ENCODE results near the gene OPN4. TPM values are rescaled to one million over a fixed set of nuclear protein-coding genes. Genes with fewer than 3 reads are reported as not detected.

The OPN4 gene
- total RNA-seq, 2 donors from 2014 or later, result 0.19 to 0.31 TPM

DNA sequence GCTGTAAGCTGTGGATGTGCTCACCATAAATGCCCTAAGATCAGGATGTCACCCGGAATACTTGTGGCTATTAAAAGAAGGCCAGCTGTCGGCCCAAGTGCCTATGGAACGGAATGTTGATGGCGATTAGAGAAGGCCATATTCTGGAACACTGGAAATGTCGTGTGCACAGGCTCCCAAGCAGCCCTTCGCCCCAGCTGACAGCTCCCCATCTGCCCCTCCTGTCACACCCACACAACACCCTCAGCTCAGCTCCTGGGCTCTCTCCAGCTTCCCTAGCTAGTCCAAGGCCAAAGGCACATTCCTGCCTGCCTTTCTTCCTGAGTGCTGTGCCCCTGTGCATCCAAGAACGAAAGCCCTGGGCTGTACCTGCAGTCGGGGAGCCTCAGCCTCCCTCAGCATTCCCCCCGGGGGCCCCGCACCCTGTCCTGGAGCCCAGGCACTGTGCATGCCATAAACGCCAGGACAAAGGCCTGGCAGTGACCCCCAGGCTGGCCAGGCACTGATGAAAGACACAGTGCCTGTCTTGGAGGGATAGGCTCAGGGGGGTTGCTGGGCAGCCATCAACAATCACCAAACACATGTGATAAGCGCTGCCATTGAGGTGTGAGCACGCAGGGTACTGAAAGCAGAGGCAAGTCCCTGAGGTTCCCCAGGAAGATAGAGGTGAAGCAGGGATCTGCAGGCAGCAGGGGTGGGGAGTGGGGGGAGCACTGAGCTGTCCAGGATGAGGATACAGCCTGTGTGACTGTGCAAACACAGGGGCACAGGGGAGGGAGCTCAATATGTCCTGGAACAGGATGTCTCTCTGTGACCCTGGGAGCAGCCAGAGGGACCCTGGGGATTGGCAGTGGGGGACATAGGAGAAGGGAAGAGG is 10.2 kb downstream of the OPN4 start:
- peak; percentile 75 for DNase-seq (ENCODE audit: low spot score)
- H3K4me1 ChIP-seq, result peaks cover 0 to 78% of the 10 kb centered on the region in 2 donors
- H3K4me3 ChIP-seq, result no peak overlapping the region
- no peak for TF ChIP-seq CTCF (IDR thresholded peaks at IDR 0.05)
- no peaks in the 10 kb centered on the region for H3K27me3 ChIP-seq
- peaks cover 11% of the 10 kb centered on the region for H3K36me3 ChIP-seq
- no peaks in the 10 kb centered on the region for H3K9me3 ChIP-seq
- peak overlapping the region; percentile 91 to 98 for H3K27ac ChIP-seq

- peaks cover 17% of the 10 kb centered on the region for H3K36me3 ChIP-seq
- peaks cover 0 to 73% of the 10 kb centered on the region in 2 donors for H3K4me1 ChIP-seq
- peak overlapping the region; percentile 91 to 98 for H3K27ac ChIP-seq
- no peak for TF ChIP-seq CTCF (IDR thresholded peaks at IDR 0.05)
- DNase-seq (ENCODE audit: low spot score), result no peak
- H3K4me3 ChIP-seq, result peak overlapping the region in 1 of 2 donors; percentile 10
- H3K27me3 ChIP-seq, result no peaks in the 10 kb centered on the region
- H3K9me3 ChIP-seq, result no peaks in the 10 kb centered on the region
Observed at GRCh38 chr10:86665218-86665607, 10.9 kb downstream of the OPN4 start.

- Histone ChIP-seq H3K9me3 (no peaks in the 10 kb centered on the region), H3K4me3 (peak overlapping the region in 1 of 2 donors; percentile 10), H3K36me3 (peaks cover 24% of the 10 kb centered on the region), H3K4me1 (peaks cover 0 to 69% of the 10 kb centered on the region in 2 donors), H3K27me3 (no peaks in the 10 kb centered on the region), H3K27ac (peak overlapping the region; percentile 91 to 98)
- TF ChIP-seq CTCF (IDR thresholded peaks at IDR 0.05), result no peak
- no peak for DNase-seq (ENCODE audit: low spot score)
Observed at GRCh38 chr10:86665868-86666267, 11.5 kb downstream of the OPN4 start.

DNA sequence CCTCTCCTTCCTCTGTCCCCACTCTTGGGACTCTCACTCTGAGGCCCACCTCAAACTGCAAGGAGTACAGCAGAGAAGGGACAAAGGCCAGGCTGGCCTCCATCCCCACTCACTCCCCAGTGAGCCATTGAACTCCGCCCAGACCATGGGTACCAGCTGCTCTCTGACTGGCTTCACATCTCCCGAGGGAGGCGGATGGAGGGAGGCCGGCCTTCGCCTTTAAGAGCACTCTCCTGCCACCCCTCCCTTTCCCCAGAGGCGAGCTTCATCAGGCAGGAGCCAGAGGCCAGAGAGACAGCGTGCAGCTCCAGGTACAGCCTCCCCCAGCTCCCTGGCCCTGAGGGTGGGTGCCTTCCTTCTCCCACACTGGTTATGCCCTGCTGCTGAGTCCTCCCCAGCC is 12.2 kb downstream of the OPN4 start:
- H3K27ac ChIP-seq, result peak overlapping the region; percentile 91 to 98
- H3K36me3 ChIP-seq, result peaks cover 31% of the 10 kb centered on the region
- H3K4me3 ChIP-seq, result peak overlapping the region; percentile 58 to 85
- no peaks in the 10 kb centered on the region for H3K9me3 ChIP-seq
- no peak for DNase-seq (ENCODE audit: low spot score)
- H3K4me1 ChIP-seq, result peaks cover 0 to 63% of the 10 kb centered on the region in 2 donors
- TF ChIP-seq CTCF (IDR thresholded peaks at IDR 0.05), result no peak
- no peaks in the 10 kb centered on the region for H3K27me3 ChIP-seq

DNA sequence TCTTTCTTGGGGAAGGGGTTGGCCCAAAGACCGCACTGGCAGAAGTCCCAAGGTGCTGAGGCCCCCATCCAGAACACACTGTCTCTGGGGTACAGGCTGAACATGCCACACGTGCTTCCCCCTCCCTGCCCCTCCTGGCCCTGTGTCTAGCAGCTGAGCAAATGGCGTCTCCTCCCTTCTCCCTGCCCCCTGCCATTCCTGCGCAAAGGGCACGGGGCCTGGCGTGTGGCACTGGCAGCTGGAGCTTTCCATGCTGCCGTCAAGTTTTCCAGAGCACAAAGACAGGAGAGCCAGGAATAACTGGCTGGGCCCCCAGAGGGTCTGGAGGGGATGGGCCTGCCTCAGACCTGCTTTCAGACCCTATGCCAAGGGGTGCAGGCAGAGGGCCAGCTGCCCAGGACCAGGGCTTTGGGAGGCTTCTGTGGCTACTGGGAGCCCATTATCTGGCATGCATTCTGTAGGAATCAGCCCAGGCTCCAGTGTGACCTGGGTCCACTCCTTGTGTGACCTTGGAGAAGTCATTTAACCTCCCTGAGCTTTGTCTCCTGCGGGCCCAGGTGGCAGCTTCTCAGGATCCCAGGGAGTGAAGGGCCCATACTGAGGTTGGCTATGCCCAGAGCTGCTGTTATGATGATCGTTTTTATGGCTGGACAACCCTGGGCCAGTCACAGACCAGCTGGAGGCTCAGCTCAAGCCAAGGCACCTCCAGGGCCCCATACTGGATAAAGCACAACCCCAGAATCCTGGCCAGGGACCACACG is 13.3 kb downstream of the OPN4 start:
- no peak for DNase-seq (ENCODE audit: low spot score)
- Histone ChIP-seq H3K4me3 (peak overlapping the region; percentile 58 to 85), H3K4me1 (peaks cover 0 to 59% of the 10 kb centered on the region in 2 donors)

More for the DNA sequence above, 13.3 kb downstream of the OPN4 start:
- Histone ChIP-seq H3K36me3 (peaks cover 41% of the 10 kb centered on the region), H3K27ac (peak overlapping the region; percentile 91 to 98), H3K9me3 (no peaks in the 10 kb centered on the region), H3K27me3 (no peaks in the 10 kb centered on the region)
- no peak for TF ChIP-seq CTCF (IDR thresholded peaks at IDR 0.05)

All from right atrium auricular region (tissue), 2 donors.